ENCODE measurements around the gene ZBTB5.
A peak's percentile ranks its signal among the peaks of the same experiment; 100 is the strongest.

The ZBTB5 gene

GRCh38 chr9:37454238-37454637 is 11.0 kb downstream of the ZBTB5 start:
- H3K36me3 Mint-ChIP-seq (ENCODE audit: low read depth): peaks cover 41% of the 10 kb centered on the region
- H3K9me3 Mint-ChIP-seq: no peaks in the 10 kb centered on the region
- TF ChIP-seq CTCF (IDR thresholded peaks at IDR 0.05; ENCODE audit: unreplicated experiment in 3 of 3): no peak
- H3K4me1 Mint-ChIP-seq: peaks cover 18% of the 10 kb centered on the region
- no peak overlapping the region for H3K4me3 Mint-ChIP-seq
- no peak overlapping the region for H3K27ac Mint-ChIP-seq
- H3K27me3 Mint-ChIP-seq (ENCODE audit: low read depth): no peaks in the 10 kb centered on the region

GRCh38 chr9:37453827-37454226 is 11.4 kb downstream of the ZBTB5 start:
- Mint-ChIP-seq H3K4me3 (no peak overlapping the region), H3K27ac (no peak overlapping the region), H3K4me1 (peaks cover 18% of the 10 kb centered on the region), H3K36me3 (ENCODE audit: low read depth) (peaks cover 41% of the 10 kb centered on the region), H3K9me3 (no peaks in the 10 kb centered on the region), H3K27me3 (ENCODE audit: low read depth) (no peaks in the 10 kb centered on the region)
- TF ChIP-seq CTCF (IDR thresholded peaks at IDR 0.05; ENCODE audit: unreplicated experiment in 3 of 3): no peak

DNA sequence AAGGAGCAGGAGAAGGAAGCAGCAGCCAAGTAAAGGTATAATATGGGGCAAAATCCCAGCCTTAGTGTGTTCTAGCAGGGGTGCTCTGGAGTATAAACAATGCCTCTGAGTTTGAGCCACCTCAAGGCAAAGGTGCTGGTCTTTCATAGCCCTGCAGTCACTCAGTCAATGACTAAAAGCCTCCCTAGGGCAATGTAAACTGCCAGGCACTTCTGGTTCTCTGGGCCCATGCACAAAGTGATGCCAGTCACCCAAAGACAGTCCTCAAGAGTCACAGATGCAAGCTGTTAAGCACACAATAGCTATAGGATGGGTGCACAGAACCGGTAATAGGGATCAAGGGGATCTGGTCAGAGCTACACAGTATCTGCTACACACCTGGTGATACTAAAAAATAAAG is 12.6 kb downstream of the ZBTB5 start:
- peaks cover 44% of the 10 kb centered on the region for H3K36me3 Mint-ChIP-seq (ENCODE audit: low read depth)
- TF ChIP-seq CTCF (IDR thresholded peaks at IDR 0.05; ENCODE audit: unreplicated experiment in 3 of 3): no peak
- no peaks in the 10 kb centered on the region for H3K9me3 Mint-ChIP-seq
- no peaks in the 10 kb centered on the region for H3K27me3 Mint-ChIP-seq (ENCODE audit: low read depth)
- H3K4me3 Mint-ChIP-seq: no peak overlapping the region
- H3K27ac Mint-ChIP-seq: peak overlapping the region in 1 of 3 experiments; percentile 38
- H3K4me1 Mint-ChIP-seq: peaks cover 14% of the 10 kb centered on the region

GRCh38 chr9:37451628-37452027 is 13.6 kb downstream of the ZBTB5 start:
- H3K4me1 Mint-ChIP-seq: peaks cover 11% of the 10 kb centered on the region
- H3K27ac Mint-ChIP-seq: no peak overlapping the region
- TF ChIP-seq CTCF (IDR thresholded peaks at IDR 0.05; ENCODE audit: unreplicated experiment in 3 of 3): no peak
- peaks cover 43% of the 10 kb centered on the region for H3K36me3 Mint-ChIP-seq (ENCODE audit: low read depth)
- H3K9me3 Mint-ChIP-seq: no peaks in the 10 kb centered on the region
- no peaks in the 10 kb centered on the region for H3K27me3 Mint-ChIP-seq (ENCODE audit: low read depth)
- no peak overlapping the region for H3K4me3 Mint-ChIP-seq

DNA sequence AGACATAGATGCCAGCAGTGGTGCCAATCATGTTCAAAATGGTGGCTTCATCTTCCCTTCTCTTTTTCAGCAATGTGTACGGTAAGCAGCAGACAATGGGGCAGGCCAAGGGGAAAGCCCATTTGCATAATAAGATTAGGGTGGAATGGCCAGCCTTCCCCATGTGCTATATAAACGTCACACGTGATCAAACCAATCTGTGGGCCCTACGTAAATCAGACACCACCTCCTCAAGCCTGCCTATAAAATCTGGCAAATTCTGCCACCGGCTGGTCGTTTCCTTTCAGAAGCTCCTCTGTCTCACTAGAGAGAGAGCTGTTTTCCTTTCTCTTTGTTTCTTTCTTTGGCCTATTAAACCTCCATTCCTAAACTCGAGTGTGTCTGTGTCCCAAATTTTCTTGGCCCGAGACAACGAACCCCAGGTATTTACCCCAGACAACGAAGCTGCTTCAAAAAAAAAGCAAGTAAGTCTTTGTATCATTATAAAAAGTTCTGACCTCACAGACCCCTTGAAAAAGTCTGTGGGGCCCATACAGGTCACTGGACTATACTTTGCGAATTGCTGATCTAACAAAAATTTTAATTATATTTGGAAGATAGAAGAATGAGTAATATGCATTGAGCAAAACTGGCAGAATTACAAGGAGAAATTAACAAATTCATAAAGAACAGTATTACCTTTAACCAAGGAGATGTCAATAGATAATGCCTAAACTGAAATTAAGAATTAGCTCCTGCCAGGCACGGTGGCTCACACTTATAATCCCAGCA is 15.2 kb downstream of the ZBTB5 start:
- Mint-ChIP-seq H3K4me1 (peaks cover 11% of the 10 kb centered on the region), H3K27me3 (ENCODE audit: low read depth) (no peaks in the 10 kb centered on the region), H3K36me3 (ENCODE audit: low read depth) (peaks cover 33% of the 10 kb centered on the region), H3K27ac (peak overlapping the region in 2 of 3 experiments; percentile 15 to 53), H3K9me3 (no peaks in the 10 kb centered on the region), H3K4me3 (no peak overlapping the region)
- TF ChIP-seq CTCF (IDR thresholded peaks at IDR 0.05; ENCODE audit: unreplicated experiment in 3 of 3): no peak

- Mint-ChIP-seq H3K27ac (no peak overlapping the region), H3K36me3 (ENCODE audit: low read depth) (peaks cover 35% of the 10 kb centered on the region), H3K4me1 (peaks cover 1% of the 10 kb centered on the region), H3K27me3 (ENCODE audit: low read depth) (no peaks in the 10 kb centered on the region), H3K4me3 (no peak overlapping the region), H3K9me3 (no peaks in the 10 kb centered on the region)
- TF ChIP-seq CTCF (IDR thresholded peaks at IDR 0.05; ENCODE audit: unreplicated experiment in 3 of 3): no peak
These were observed 18.1 kb downstream of the ZBTB5 start for GRCh38 chr9:37447111-37447510.
